Measurements from ENCODE around the gene PALLD. TPM values are rescaled to one million over a fixed set of nuclear protein-coding genes. Genes with fewer than 3 reads are reported as not detected.
"Not testable (repeated sequence)": the region's sequence is repeated elsewhere in the genome, so short reads cannot be mapped to it uniquely, and the experiment has no call there.

Gene PALLD
- total and polyA plus RNA-seq, 7 donors: 40.7 to 1,991 (median 1,233) TPM

GRCh38 chr4:168796362-168797106, 299.7 kb downstream of the PALLD start:
- TF ChIP-seq POLR2AphosphoS5 (IDR thresholded peaks at IDR 0.05) (peak in 2 of 4 donors; percentile 4 to 26), EP300 (IDR thresholded peaks at IDR 0.05) (peak in 3 of 4 donors; percentile 20 to 81 (median 43)), CTCF (IDR thresholded peaks at IDR 0.05) (no peak)
- Histone ChIP-seq H3K4me1 (peaks cover 0 to 21% (median 17%) of the 10 kb centered on the region in 4 donors), H3K9me3 (no peaks in the 10 kb centered on the region), H3K36me3 (no peaks in the 10 kb centered on the region), H3K4me3 (no peak overlapping the region), H3K27ac (peak overlapping the region; percentile 19 to 57 (median 50)), H3K27me3 (no peaks in the 10 kb centered on the region)
- DNase-seq: no peak
- WGBS, 2 donors: 58 to 74% methylated on average over 5 of the region's 5 CpGs
- intact Hi-C loops (cut with DNase I): no loop called here

- intact Hi-C loops (cut with DNase I): no loop called here
- H3K9me3 ChIP-seq: no peaks in the 10 kb centered on the region
- no peak overlapping the region for H3K4me3 ChIP-seq
- TF ChIP-seq POLR2AphosphoS5 (IDR thresholded peaks at IDR 0.05): peak in 1 of 4 donors; percentile 6
- TF ChIP-seq POLR2A (IDR thresholded peaks at IDR 0.05): no peak
- 47 to 70% methylated on average over 4 of the region's 4 CpGs for WGBS, 2 donors
- no peaks in the 10 kb centered on the region for H3K27me3 ChIP-seq
- peak overlapping the region in 3 of 4 donors; percentile 19 to 57 (median 55) for H3K27ac ChIP-seq
- peaks cover 0 to 21% (median 17%) of the 10 kb centered on the region in 4 donors for H3K4me1 ChIP-seq
- no peaks in the 10 kb centered on the region for H3K36me3 ChIP-seq
- DNase-seq: no peak
These were observed 300.3 kb downstream of the PALLD start for GRCh38 chr4:168797194-168797593.

GRCh38 chr4:168797738-168798375, 301.0 kb downstream of the PALLD start:
- TF ChIP-seq POLR2A (IDR thresholded peaks at IDR 0.05): no peak
- no peak for TF ChIP-seq POLR2AphosphoS5 (IDR thresholded peaks at IDR 0.05)
- TF ChIP-seq CTCF (IDR thresholded peaks at IDR 0.05): no peak
- TF ChIP-seq EP300 (IDR thresholded peaks at IDR 0.05): no peak
- Histone ChIP-seq H3K4me1 (peaks cover 0 to 22% (median 17%) of the 10 kb centered on the region in 4 donors), H3K27me3 (no peaks in the 10 kb centered on the region), H3K9me3 (no peaks in the 10 kb centered on the region), H3K4me3 (no peak overlapping the region), H3K36me3 (no peaks in the 10 kb centered on the region), H3K27ac (peak overlapping the region in 3 of 4 donors; percentile 19 to 57 (median 55))
- intact Hi-C loops (cut with DNase I): no loop called here
- no peak for DNase-seq
- 71 to 87% methylated on average over 5 of the region's 5 CpGs for WGBS, 2 donors

GRCh38 chr4:168800926-168801325, 304.1 kb downstream of the PALLD start:
- Histone ChIP-seq H3K4me1 (peaks cover 0 to 44% (median 34%) of the 10 kb centered on the region in 4 donors), H3K27ac (no peak overlapping the region), H3K4me3 (no peak overlapping the region), H3K36me3 (no peaks in the 10 kb centered on the region), H3K9me3 (no peaks in the 10 kb centered on the region), H3K27me3 (no peaks in the 10 kb centered on the region)
- no peak for DNase-seq
- intact Hi-C loops (cut with DNase I): no loop called here
- WGBS, 2 donors: 82 to 90% methylated on average over 2 of the region's 2 CpGs
- TF ChIP-seq EP300 (IDR thresholded peaks at IDR 0.05): no peak
- TF ChIP-seq POLR2A (IDR thresholded peaks at IDR 0.05): no peak
- no peak for TF ChIP-seq POLR2AphosphoS5 (IDR thresholded peaks at IDR 0.05)
- no peak for TF ChIP-seq CTCF (IDR thresholded peaks at IDR 0.05)

GRCh38 chr4:168802222-168802621, 305.4 kb downstream of the PALLD start:
- no peak overlapping the region for H3K4me3 ChIP-seq
- H3K4me1 ChIP-seq: peaks cover 0 to 31% (median 23%) of the 10 kb centered on the region in 4 donors
- no peak for TF ChIP-seq POLR2A (IDR thresholded peaks at IDR 0.05)
- no peak for TF ChIP-seq CTCF (IDR thresholded peaks at IDR 0.05)
- TF ChIP-seq EP300 (IDR thresholded peaks at IDR 0.05): no peak
- H3K27me3 ChIP-seq: no peaks in the 10 kb centered on the region
- WGBS, 2 donors: 97% methylated on average over 4 of the region's 4 CpGs
- H3K9me3 ChIP-seq: no peaks in the 10 kb centered on the region
- H3K27ac ChIP-seq: no peak overlapping the region
- DNase-seq: no peak
- intact Hi-C loops (cut with DNase I): no loop called here
- H3K36me3 ChIP-seq: no peaks in the 10 kb centered on the region

GRCh38 chr4:168803052-168803451, 306.2 kb downstream of the PALLD start:
- intact Hi-C loops (cut with DNase I); H3K27me3 ChIP-seq; H3K36me3 ChIP-seq; DNase-seq; H3K9me3 ChIP-seq; H3K4me3 ChIP-seq: not testable (repeated sequence)
- Histone ChIP-seq H3K4me1 (peaks cover 0 to 25% (median 17%) of the 10 kb centered on the region in 4 donors), H3K27ac (peak overlapping the region in 3 of 4 donors; percentile 58 to 75 (median 65))
- WGBS, 2 donors: 69 to 89% methylated on average over 5 of the region's 5 CpGs

Measured in sigmoid colon (tissue), 7 donors.